ENCODE results near the gene NBAS.
"Not testable (repeated sequence)": the region's sequence is repeated elsewhere in the genome, so short reads cannot be mapped to it uniquely, and the experiment has no call there.

Gene NBAS

DNA sequence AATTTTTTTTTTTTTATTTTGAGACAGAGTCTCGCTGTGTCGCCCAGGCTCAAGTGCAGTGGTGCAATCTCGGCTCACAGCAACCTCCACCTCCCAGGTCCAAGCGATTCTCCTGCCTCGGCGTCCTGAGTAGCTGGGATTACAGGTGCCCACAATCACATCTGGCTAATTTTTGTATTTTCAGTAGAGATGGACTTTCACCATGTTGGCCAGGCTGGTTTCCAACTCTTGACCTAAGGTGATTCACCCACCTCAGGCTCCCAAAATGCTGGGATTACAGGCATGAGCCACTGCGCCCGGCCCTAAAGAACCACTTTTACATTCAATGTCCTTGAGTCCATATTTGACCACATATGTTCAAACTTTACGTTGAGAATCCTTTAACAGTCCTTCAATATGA lies 156.6 kb downstream of the NBAS start:
- DNase-seq = not testable (repeated sequence)

DNA sequence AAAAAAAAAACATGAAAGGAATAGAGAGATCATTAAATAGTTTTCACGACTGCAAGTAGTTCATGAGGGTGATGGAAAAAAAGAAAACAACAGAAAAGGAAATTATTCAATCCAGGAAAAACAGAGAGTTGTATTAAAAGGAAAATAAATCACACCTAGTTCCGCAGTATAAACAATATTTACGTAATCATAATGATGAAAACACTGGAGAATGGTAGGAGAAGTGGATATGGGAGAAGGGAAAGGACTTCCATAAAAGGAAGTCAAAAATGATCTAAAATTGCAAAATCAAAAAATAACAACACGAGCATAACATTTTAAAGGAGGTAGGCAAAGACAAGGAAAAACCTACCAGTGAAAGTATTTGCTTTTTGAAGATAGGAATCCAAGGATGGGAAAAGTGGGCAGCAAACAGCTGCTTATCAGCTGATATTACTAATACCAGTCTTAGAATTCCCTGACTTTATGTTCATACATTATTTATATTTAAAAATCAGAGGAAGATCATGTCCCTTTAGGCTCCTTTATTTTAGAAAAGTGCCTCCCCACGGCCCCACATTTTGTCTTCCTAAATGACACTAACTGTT lies 160.8 kb downstream of the NBAS start:
- DNase-seq = no peak

DNA sequence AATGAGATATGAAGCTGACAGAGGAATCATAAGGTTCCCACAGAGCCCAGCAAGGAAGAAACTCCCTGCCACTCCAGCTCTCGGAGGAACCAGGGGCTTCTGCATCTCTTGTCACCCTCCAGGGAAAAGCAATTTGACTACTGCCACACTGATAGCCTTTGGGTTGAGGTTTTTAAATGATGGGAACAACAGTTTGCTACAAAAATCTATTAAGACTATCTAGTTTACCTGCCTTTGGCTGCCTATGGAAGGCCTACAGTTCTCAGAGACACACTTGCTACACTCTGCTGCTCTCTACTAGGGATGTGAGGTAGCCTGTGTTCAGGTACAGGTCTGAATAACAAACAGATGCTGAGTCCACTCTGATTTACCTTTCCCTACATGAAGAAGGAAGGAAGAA lies 161.9 kb downstream of the NBAS start:
- no peak for DNase-seq

DNA sequence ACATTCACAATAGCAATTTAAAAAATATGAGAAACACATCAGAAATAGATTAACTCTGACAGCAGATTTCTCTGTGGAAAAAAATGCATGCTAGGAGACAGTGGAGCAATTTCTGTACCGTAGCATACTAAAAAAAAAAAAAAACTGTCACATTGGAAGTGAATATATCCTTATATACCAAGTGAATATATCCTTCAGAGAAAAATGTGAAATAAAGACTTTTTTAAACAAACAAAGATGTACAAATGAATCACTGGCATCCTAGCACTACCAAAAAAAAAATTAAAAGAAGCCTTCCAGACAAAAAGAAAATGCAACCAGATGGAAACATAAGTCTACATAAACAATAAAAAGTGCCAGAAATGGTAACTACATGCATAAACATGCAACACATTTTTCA lies 169.4 kb downstream of the NBAS start:
- DNase-seq = no peak

DNA sequence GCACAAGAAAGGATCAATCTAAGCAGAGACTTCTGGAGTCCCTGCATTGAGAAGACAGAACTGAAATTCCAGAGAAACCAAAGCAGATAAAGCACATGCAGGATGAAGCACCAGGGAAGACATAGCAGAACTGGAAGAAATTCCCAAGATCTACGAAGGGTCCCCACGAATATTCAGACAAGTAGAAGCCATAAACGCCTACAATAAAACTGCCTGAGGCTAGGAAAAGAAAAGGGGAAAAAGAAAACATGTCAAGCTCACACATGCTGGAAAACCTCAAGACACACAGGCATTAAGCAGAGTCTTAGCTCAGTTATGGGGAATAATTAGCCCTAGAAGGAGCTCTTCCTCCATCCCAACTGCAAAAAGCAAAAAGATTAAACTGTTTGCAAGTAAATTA lies 171.2 kb downstream of the NBAS start:
- DNase-seq = no peak

DNA sequence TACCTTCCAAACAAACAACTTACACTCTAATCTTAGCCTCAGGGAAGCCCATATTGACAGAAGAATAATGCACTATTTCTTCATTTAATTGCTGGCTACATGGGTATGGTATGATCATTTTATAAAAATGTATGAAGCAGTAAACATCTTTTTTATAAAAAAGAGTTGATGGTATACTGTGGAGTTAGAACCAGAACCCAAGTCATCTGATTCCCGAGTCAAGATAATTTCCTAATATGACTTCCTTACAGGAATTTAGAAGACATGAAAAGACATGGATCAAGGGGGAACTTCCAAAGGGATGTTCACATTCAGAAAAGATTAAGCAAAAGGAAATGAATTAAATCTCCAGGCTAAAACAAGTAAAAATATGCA lies 171.8 kb downstream of the NBAS start:
- no peak for DNase-seq

DNA sequence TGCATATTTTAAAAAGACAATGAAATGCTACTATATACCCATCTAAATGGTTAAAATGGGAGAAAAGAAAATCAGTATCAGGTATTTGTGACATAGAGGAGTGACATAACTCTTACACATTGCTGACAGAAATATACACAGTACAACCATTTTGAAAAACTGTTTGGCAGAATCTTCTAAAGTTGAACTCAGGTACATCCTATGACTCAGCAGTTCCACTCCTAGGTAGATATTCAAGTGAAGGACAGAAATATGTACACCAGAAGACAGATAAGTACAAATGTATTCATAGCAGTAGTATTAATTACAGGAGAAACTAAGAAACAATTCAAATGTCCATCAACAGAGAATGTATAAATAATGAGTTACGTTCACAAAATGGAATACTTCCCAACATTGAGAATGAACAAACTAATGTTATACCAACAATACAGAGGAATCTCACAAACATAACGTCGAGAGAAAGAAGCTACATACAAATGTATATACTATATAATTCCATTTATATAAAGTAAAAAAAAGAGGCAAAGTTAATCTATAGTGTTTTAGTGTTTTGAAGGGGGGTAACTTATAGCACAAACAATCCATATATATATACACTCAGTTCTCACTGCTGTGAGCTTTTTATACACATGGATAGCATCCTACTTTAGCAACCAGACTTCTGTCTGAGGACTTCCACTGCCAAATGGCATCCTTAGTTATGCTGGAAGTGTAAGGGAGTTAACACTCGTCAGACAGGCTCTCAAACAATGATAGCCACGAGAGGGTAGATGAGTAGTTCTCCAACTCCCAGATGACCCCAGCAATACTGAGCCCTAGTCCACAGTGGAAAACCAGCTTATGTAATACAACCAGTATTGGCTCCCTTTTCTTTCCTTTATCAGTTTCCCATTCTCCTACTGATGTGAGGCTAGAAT lies 172.5 kb downstream of the NBAS start:
- DNase-seq = no peak

DNA sequence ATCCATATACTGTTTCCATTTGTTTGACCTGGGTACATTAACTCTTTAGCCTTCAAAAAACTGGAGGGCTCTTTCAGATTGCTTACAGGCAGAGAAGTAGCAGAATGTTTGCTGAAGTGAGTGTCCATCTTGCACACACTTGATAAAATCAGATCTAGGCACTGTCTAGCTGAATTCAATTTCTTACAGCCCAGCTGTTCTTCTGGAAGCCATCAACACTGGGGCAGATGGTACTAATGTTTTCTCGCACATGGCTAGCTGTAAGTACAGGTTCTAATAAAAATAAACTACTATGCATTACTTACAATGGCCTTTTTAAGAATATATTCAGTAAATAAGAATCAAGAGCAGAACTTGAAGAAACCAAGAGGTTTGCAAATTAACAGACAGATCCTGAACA lies 175.9 kb downstream of the NBAS start:
- no peak for DNase-seq

DNA sequence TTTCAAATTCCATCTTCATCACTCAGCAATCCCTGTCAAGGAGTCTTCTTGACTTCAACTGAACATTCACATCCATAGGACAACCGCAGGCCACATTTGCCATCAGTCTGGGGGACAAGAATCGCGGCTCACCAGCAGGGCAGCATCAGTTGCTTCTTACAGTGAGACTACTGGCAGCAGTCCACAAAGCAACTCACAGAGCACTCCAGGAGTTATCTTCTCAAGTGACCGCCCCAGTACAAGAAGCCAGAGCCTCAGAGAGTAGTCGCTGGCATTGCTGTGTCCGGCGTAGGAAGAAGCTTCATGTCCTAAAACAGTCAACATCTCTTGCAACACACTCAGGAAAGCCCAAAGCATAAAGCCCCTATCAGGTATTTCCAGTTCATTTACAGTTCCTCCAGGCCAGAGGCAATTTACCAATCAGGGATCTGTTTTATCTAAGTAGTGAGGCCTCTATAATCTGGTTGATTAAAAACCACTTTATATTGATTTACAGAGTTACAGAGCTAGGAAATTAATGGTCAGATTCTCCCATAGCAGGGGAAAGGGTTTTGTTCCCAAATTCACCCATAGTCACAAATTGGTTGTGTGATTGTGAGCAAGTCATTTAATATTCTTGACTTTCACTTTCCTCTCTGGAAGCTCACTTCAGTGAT lies 177.3 kb downstream of the NBAS start:
- DNase-seq = no peak

DNA sequence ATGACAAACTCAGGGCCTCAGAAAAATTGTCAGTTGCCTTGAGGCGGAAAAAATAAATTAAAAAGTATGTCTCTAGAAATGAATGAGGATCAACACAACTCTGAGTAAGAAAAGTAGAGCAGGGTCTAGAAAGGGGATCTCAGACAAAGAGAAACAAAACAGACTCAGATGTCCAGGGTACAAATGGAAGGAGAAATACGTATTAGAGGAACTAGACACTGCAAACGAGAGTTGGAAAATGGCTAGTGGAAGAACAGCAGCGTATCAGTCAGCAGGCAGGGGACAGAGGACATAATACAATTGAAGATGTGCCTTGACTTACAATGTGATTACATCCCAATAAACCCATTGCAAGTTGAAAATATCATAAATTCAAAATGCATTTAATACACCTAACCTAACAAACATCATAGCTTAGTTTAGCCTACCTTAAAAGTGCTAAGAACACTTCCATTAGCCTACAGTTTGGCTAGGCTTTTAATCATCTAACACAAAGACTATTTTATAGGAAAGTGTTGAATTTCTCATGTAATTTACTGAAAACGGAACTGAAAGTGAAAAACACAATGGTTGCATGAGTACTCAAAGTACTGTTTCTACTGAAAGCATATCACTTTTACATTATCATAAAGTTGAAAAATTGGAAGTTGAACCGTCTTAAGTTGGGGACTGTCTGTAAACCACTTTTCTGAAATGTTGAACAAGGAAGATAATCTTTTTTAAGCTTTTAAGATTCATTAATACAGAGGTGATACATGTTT lies 182.8 kb downstream of the NBAS start:
- no peak for DNase-seq

DNA sequence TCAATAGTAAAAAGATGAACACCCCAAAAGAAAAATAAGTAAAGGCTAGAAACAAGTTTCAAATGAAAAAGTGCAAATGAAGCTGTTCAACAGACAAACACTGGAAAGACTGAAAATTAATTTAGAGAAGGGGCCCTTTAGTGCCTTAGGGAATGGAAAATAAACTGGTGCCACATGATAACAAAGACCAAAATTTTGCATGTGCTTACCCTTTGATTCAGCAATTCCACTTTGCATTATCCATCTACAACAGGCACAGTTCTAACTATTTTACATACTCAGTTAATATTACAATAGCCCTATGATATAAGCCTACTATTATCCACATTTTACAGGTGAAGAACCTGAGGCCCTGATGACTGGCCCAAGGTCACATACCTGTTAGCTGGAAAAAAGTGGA lies 183.9 kb downstream of the NBAS start:
- no peak for DNase-seq

DNA sequence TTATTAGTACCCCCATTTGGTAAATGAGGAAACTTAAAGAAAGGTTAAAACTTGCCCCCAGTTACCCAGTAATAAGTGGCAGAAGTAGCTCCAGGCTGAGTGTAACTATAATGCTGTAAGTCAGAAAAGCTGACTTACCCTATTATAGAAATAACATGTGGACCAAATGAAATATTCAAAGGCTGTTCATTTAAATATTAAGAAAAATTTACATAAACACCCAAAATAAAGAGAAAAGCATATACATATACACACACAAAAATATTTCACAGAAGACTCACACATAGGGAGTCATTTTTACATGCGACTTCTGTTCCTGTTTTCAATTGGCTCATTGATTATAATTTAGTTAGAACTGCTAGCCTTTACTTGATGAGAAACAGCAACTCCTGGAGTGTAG lies 189.1 kb downstream of the NBAS start:
- DNase-seq = no peak

DNA sequence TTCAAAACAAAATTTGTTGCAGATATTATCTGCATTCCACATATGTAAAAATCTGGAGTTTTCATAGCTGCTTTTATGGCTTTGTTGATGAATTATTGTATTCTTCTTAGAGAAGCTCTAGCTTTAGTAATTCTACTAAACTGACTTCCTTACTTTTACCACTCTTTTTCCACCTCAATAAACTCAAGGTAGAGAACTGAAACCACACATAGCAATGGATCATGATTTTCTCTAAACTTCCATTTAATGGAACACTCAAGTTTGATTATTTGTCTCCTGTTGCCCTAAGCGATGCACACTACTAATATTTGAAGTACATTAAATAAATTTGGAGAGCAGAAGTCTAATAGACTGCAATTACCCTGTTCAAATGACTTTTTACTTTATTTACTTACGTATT lies 192.0 kb downstream of the NBAS start:
- no peak for DNase-seq

DNA sequence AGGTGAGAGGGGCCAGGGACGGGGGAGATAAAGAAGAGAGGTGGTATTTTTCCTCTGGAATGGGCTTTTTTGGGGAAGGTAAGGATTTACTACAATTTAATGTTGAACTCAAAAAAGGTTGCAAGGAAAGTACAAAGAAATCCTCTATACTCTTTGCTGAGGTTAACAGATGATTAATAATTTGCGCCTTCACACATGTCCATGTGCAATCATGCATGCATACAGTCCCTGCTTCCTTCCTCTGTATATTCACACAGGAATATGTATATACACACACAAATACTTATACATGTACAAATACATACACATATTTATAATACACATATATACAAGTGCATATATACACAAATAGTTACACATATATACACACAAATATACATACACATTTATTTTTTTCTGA lies 193.4 kb downstream of the NBAS start:
- DNase-seq = no peak

DNA sequence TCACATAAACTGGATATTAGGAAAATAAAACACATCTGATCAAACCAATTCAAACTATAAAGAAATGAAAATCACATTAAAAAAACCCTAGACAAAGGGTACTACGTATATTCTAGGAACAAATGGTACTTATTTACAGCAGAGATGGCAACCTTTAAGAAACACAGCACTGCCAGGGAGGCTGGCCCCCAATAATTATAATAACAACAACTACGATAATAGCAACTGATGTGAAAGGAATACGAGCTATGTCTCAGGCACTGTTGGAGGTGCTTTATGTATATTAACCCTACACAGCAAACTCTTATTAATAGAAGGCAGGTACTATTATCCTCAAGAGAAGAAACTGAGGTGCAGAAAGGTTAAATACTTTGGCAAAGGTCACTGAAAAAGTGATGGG lies 193.9 kb downstream of the NBAS start:
- no peak for DNase-seq

DNA sequence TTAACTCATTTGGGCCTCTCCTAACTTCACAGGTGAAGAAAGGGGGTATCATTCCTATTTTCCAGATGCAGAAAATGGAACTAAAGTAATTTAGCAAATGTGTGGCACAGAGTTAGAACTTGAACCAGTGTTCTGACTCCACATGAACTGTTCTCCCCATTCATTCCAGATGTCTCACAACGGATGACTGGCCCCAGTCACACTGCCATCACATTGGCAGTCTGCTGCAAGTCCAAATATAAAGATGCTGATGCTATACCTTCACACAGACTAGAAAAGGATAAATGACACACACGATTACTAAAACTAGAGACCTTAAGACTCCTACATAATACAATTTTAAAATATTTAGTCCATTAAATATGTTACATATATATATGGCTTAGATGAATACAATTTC lies 195.7 kb downstream of the NBAS start:
- no peak for DNase-seq

DNA sequence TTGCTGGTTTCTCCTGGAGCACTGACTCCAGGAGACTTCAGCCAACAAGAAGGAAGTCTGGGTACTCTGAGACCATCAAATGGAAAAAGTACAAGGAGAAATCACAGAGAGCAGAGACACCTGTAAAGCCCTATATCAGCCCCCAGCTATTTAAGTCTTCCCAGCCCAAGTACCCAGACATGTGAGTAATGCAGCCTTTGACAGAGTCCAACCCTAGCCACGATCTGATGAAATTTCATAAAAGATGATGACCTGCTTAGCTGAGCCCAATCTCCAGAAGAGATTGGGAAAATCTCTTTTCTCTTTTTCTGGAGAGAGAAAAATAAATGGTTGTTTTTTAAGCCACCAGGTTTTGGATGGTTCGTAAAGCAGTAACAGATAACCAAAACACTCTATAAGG lies 196.6 kb downstream of the NBAS start:
- no peak for DNase-seq

DNA sequence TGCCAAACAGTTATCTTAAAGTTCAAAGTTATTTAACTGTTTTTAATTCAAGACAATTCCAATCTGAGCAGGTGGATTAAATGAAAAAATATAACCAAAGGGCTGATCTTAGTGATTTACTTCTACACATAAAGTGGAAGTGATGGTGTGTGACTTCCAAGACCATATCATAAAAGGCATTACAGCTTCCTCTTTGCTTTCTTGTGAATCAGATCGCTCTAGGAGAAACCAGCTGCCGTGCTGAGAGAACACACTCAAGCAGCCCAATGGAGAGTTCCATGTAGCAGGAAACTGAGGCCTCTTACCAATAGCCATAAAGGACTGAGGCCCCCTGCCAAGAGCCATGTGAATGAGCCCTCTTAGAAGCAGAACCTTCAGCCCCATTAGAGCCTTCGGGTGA lies 197.4 kb downstream of the NBAS start:
- no peak for DNase-seq

DNA sequence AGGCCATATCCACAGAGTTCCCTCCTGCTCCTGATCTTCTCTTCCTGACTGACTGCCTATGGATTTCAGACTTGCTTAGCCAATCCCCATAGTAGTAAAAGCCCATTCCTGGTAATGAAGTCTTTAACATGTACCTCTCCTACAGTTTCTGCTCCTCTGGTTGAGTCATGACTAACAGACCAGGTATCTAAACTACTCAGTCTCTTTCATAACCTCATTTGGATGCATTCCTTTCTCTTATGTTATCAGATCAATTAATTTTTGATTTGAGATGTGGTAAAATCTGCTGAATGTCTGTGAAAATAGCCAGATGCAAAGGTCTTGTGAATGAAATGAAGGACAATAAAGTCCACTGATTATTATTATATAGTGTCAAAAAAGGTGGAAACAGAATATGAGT lies 198.0 kb downstream of the NBAS start:
- no peak for DNase-seq

DNA sequence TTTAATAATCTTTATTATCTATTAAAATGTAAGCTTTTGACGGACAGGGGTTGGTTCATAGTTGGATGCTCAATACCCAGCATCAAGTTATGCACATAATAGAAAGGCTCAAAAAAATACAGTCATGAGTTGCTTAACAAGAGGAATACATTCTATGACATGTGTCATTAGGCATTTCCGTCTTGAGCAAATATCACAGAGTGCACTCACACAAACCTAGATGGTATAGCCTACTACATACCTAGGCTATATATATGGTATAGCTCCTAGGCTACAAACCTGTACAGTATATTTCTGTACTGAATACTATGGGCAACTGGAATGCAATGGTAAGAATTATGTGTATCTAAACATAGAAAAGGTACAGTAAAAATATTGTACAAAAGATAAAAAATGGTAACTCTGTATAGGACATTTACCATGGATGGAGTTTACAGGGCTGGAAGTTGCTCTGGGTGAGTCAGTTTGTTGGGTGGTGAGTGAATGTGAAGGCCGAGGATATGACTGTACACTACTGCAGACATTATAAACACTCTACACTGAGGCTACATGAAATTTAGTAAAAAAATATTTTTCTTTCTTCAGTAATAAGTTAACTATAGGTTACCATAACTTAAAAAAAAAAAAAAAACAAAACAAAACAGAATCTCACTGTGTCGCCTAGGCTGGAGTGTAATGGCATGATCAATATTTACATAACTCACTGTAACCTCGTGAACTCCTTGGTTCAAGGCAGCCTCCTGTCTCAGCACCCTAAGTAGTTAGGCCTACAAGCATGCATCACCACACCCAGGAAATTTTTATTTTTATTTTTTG lies 201.2 kb downstream of the NBAS start:
- DNase-seq = no peak

DNA sequence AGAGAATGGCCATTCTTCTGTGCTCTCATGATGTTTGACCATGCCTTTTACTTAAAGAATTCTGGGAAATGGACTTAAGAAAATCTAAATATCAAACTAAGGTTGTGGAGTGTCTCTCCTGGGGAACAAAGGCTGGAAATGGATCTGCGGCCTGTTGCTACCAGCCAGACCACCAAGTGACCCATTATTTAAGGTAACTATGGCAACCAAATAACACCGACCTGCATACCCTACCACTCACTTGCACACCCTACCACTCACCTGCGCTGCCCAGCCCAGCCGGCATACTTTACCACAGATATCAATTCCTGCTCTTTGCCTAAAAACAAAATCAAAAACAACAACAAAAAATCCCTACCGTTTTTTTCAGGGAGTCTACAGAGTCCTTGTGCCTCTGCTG lies 203.2 kb downstream of the NBAS start:
- DNase-seq = no peak

DNA sequence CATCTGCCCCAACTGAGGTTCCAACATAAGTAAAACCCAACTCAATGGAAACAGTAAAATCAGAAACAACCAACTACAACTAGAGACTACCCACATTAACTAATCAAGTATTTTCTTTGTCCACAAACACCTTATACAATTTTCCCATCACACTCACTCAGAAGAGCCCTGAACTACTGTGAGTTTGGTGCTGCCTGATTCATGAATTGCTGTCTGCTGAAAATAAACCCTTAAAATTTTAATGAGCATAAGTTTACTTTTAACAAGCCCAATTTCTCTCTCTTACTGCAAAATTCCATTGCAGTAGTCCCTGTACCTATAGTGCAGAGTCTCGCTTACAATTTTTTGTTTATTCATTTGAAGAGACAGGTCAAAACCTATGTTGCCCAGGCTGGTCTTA lies 203.9 kb downstream of the NBAS start:
- DNase-seq = no peak

DNA sequence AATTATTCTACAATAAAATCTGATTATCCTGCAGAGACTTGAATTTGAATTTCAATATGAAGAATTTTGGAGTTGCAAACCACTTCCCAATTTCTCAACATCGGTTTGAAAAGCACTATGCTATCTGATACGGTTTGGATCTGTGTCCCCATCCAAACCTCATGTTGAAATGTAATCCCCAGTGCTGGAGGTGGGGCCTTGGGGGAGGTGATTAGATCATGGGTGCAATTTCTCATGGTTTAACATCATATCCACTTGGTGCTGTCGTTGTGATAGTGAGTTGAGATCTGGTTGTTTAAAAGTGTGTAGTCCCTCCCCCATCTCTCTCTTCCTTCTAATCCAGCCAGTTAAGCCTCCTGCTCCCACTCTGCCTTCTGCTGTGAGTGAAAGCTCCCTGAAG lies 205.7 kb downstream of the NBAS start:
- DNase-seq = no peak
